ENCODE data around the gene DGKE.

GRCh38 chr17:56890906-56891674, 57.1 kb downstream of the DGKE start:
- TF ChIP-seq CTCF (IDR thresholded peaks at IDR 0.05; ENCODE audit: low read length) (no peak), EZH2 (optimal IDR thresholded peaks at IDR 0.05; ENCODE audit: low read depth, low read length) (no peak), EZH2phosphoT487 (IDR thresholded peaks at IDR 0.05; ENCODE audit: low read length) (no peak)

Data from MM.1S (cell line).